D721Med (cell line): ENCODE measurements around the gene KMT2E.
"Not testable (repeated sequence)": the region's sequence is repeated elsewhere in the genome, so short reads cannot be mapped to it uniquely, and the experiment has no call there.

Experiments
- DNase-seq: peaks from one replicate; pipeline ENCODE4 v3.0.0; 2011; ENCODE audit warnings: low spot score; ENCODE audit not compliant: insufficient read length
- FAIRE-seq: peaks from 2 replicates; lab custom pipeline; 2011; peaks lifted over from hg19 to GRCh38; lab: Jason Lieb, UNC
- CTCF ChIP-seq: IDR thresholded peaks from 2 replicates; pipeline ENCODE4 v1.5.1; 2012; ENCODE audit warnings: mild to moderate bottlenecking, control low read depth; ENCODE audit not compliant: insufficient read depth; ENCODE audit errors: missing control alignments

KMT2E gene

GRCh38 chr7:105003872-105004510 is 10.0 kb upstream of the KMT2E start:
- no peak for FAIRE-seq

GRCh38 chr7:105005006-105005405 is 9.0 kb upstream of the KMT2E start:
- FAIRE-seq, DNase-seq: not testable (repeated sequence)

More at GRCh38 chr7:105003872-105004510, 10.0 kb upstream of the KMT2E start:
- TF ChIP-seq CTCF: no peak
- DNase-seq: no peak

- not testable (repeated sequence) for FAIRE-seq, DNase-seq
Measured at GRCh38 chr7:105005486-105005885, 8.5 kb upstream of the KMT2E start.

- DNase-seq (no peak), FAIRE-seq (no peak)
- TF ChIP-seq CTCF: no peak
Measured at GRCh38 chr7:105006367-105007136, 7.5 kb upstream of the KMT2E start.

GRCh38 chr7:105007298-105007697 is 6.7 kb upstream of the KMT2E start:
- TF ChIP-seq CTCF: no peak
- DNase-seq: no peak

GRCh38 chr7:105009667-105010503 is 4.1 kb upstream of the KMT2E start:
- TF ChIP-seq CTCF: no peak
- no peak for FAIRE-seq
- DNase-seq: no peak

More at GRCh38 chr7:105007298-105007697, 6.7 kb upstream of the KMT2E start:
- no peak for FAIRE-seq

- DNase-seq (no peak), FAIRE-seq (no peak)
- TF ChIP-seq CTCF: no peak
Measured at GRCh38 chr7:105010504-105011130, 3.4 kb upstream of the KMT2E start.
